ENCODE data around the gene RAB27A. TPM values are rescaled to one million over a fixed set of nuclear protein-coding genes. Genes with fewer than 3 reads are reported as not detected.

RAB27A gene
- total RNA-seq, 1 donor from 2014 or later: 5.9 TPM

- no peak overlapping the region for H3K4me3 Mint-ChIP-seq
- no peak overlapping the region for H3K27ac Mint-ChIP-seq (ENCODE audit: unreplicated experiment)
- no peak for DNase-seq (ENCODE audit: low read depth, low spot score)
- no peaks in the 10 kb centered on the region for H3K36me3 Mint-ChIP-seq (ENCODE audit: low read depth)
- TF ChIP-seq, protein P1, sequence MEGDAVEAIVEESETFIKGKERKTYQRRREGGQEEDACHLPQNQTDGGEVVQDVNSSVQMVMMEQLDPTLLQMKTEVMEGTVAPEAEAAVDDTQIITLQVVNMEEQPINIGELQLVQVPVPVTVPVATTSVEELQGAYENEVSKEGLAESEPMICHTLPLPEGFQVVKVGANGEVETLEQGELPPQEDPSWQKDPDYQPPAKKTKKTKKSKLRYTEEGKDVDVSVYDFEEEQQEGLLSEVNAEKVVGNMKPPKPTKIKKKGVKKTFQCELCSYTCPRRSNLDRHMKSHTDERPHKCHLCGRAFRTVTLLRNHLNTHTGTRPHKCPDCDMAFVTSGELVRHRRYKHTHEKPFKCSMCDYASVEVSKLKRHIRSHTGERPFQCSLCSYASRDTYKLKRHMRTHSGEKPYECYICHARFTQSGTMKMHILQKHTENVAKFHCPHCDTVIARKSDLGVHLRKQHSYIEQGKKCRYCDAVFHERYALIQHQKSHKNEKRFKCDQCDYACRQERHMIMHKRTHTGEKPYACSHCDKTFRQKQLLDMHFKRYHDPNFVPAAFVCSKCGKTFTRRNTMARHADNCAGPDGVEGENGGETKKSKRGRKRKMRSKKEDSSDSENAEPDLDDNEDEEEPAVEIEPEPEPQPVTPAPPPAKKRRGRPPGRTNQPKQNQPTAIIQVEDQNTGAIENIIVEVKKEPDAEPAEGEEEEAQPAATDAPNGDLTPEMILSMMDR (conservative IDR thresholded peaks at IDR 0.05): no peak
- H3K4me1 Mint-ChIP-seq: no peaks in the 10 kb centered on the region
- no peaks in the 10 kb centered on the region for H3K9me3 Mint-ChIP-seq
- no peaks in the 10 kb centered on the region for H3K27me3 Mint-ChIP-seq (ENCODE audit: low read depth)
Measured at GRCh38 chr15:55241186-55241585, 48.4 kb downstream of the RAB27A start.

DNA sequence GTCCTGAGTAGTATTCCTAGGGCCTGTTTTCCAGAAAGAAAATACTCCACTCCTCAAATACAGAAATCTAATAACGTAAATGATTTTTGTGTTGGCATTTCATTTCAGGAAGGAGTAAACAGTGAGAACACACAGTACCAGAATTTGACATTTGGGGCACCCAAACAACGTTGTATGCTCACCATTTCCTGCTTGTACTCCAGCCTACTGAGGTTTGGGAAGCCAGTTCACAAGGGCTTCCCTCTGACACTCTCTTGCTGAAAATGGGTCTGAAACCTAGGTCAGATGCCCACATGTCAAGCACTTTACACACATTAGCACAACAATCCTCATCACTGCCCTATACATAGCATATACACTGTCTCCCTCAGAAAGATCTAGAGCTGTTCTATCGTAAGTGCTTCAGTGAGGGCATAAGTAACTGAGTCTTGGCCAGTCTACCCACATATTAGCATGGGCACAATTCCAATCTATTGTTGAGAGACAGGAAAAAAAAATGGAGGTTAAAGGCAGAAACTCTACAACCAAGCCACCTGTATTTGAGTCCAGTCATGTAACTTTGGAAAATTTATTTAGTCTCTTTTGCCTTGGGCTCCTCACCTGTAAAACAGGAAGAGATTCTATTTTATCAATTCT, 49.4 kb downstream of the RAB27A start:
- TF ChIP-seq, protein P1 (conservative IDR thresholded peaks at IDR 0.05): no peak
- H3K36me3 Mint-ChIP-seq (ENCODE audit: low read depth): no peaks in the 10 kb centered on the region

GRCh38 chr15:55239440-55240124, 50.0 kb downstream of the RAB27A start:
- no peaks in the 10 kb centered on the region for H3K4me1 Mint-ChIP-seq
- TF ChIP-seq, protein P1 (conservative IDR thresholded peaks at IDR 0.05): no peak
- H3K27ac Mint-ChIP-seq (ENCODE audit: unreplicated experiment): no peak overlapping the region
- no peaks in the 10 kb centered on the region for H3K27me3 Mint-ChIP-seq (ENCODE audit: low read depth)
- DNase-seq (ENCODE audit: low read depth, low spot score): no peak
- H3K36me3 Mint-ChIP-seq (ENCODE audit: low read depth): no peaks in the 10 kb centered on the region
- no peak overlapping the region for H3K4me3 Mint-ChIP-seq
- no peaks in the 10 kb centered on the region for H3K9me3 Mint-ChIP-seq

More for the DNA sequence above, 49.4 kb downstream of the RAB27A start:
- Mint-ChIP-seq H3K27ac (ENCODE audit: unreplicated experiment) (no peak overlapping the region), H3K4me3 (no peak overlapping the region), H3K4me1 (no peaks in the 10 kb centered on the region), H3K27me3 (ENCODE audit: low read depth) (no peaks in the 10 kb centered on the region), H3K9me3 (no peaks in the 10 kb centered on the region)
- DNase-seq (ENCODE audit: low read depth, low spot score): no peak

DNA sequence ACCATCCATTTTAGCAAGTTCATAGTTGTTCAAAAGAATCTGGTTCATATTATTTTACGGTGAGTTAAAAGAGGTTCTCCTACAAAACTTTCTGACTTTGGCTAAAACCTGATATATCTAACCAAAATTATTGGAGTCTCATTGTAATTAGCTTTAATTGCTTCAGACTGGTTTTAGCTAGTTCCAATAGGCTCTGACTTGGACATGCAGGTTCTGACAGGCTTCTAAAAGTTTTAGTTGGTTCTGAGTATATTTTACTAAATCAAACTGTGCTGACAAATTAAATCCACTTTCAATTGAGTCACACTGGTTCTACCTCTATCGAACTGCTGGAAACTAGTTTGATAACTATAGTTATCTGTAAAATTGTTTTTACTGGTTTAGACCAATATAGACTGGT, 50.7 kb downstream of the RAB27A start:
- TF ChIP-seq, protein P1 (conservative IDR thresholded peaks at IDR 0.05): no peak
- no peaks in the 10 kb centered on the region for H3K9me3 Mint-ChIP-seq
- H3K4me1 Mint-ChIP-seq: no peaks in the 10 kb centered on the region
- no peaks in the 10 kb centered on the region for H3K36me3 Mint-ChIP-seq (ENCODE audit: low read depth)
- no peak overlapping the region for H3K27ac Mint-ChIP-seq (ENCODE audit: unreplicated experiment)
- H3K4me3 Mint-ChIP-seq: no peak overlapping the region
- no peak for DNase-seq (ENCODE audit: low read depth, low spot score)
- H3K27me3 Mint-ChIP-seq (ENCODE audit: low read depth): no peaks in the 10 kb centered on the region

DNA sequence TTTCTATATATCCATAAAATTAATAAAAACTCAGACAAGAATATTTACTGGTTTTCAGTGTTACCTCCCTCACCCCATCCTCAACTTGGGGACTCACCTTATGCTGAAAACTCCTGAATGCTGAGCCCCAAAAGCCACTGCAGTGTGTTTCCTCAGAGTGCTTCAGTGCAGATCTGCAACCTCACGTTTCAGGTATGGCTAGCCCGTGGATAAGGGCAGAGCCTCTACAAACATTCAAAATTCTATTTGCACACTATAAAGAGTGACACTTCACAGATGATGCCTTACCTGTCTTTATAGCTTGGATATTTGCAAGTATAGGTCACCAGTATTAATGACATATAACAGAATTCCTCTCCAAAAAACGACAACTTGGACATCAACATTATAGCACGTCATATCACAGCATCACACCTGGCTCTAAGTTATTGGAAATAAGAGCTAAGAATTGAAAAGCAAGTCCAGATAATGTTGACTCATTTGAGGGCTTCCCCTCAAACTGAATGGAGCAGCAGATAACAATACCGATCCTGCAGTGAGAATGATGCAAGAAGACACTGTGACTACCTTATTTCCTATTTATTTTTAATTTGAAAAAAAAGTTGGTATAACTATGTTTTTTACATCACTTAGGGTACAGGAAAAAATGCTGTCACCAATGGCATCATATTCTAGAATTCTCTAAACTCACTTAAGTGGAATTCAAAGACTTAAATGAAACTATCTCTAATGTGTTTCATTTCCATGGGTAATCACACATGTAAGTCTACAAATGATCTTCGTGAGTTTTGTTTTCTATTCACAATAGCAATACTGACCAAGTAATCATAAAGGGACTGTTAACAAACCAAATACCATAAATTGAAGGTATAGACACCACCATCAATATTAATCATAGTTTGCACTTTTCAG, 52.1 kb downstream of the RAB27A start:
- H3K36me3 Mint-ChIP-seq (ENCODE audit: low read depth): no peaks in the 10 kb centered on the region
- DNase-seq (ENCODE audit: low read depth, low spot score): no peak
- H3K27ac Mint-ChIP-seq (ENCODE audit: unreplicated experiment): no peak overlapping the region
- H3K27me3 Mint-ChIP-seq (ENCODE audit: low read depth): no peaks in the 10 kb centered on the region
- H3K4me1 Mint-ChIP-seq: no peaks in the 10 kb centered on the region
- no peaks in the 10 kb centered on the region for H3K9me3 Mint-ChIP-seq
- H3K4me3 Mint-ChIP-seq: no peak overlapping the region
- TF ChIP-seq, protein P1 (conservative IDR thresholded peaks at IDR 0.05): no peak
